HepG2 (cell line): ENCODE data around the gene SOBP. TPM values are rescaled to one million over a fixed set of nuclear protein-coding genes. Genes with fewer than 3 reads are reported as not detected.

ENCODE experiments used
- ARID3A ChIP-seq: IDR thresholded peaks from 2 replicates; pipeline ENCODE4 v1.6.1; 2012; ENCODE audit warnings: low read depth, low read length, improper control_type of control experiment
- IRX3 ChIP-seq: sonication (generic); formaldehyde crosslinking; IDR thresholded peaks from 2 replicates; pipeline ENCODE4 v1.8.1; 2023; ENCODE audit warnings: mild to moderate bottlenecking, low read depth, missing genetic modification reagents, borderline replicate concordance
- NFE2L2 ChIP-seq: fragments of 150-350 bp; IDR thresholded peaks from 2 replicates; pipeline ENCODE4 v1.6.1; 2014; ENCODE audit warnings: low read length
- PAXIP1 ChIP-seq: sonication (generic); formaldehyde crosslinking; conservative IDR thresholded peaks from 2 replicates; pipeline ENCODE4 v1.4.0; 2020; ENCODE audit warnings: mild to moderate bottlenecking, missing genetic modification reagents, moderate library complexity
- PHF20 ChIP-seq: sonication (generic); formaldehyde crosslinking; IDR thresholded peaks from 2 replicates; pipeline ENCODE4 v1.5.0; 2020; ENCODE audit warnings: mild to moderate bottlenecking, missing genetic modification reagents
- RBAK ChIP-seq: sonication (generic); formaldehyde crosslinking; IDR thresholded peaks from 2 replicates; pipeline ENCODE4 v1.5.1; 2020; ENCODE audit warnings: mild to moderate bottlenecking, missing genetic modification reagents
- SRSF4 ChIP-seq: fragments of 200-400 bp; formaldehyde crosslinking; IDR thresholded peaks from one replicate; pipeline ENCODE4 v1.6.1; 2018; ENCODE audit warnings: mild to moderate bottlenecking, low read depth, low read length, moderate library complexity; ENCODE audit not compliant: poor library complexity, severe bottlenecking
- TBL1XR1 ChIP-seq: fragments of 150-350 bp; IDR thresholded peaks from 2 replicates; pipeline ENCODE4 v1.6.1; 2014; ENCODE audit warnings: borderline replicate concordance, low read length; ENCODE audit not compliant: partially characterized antibody
- TBX2 ChIP-seq: sonication (generic); formaldehyde crosslinking; IDR thresholded peaks from 2 replicates; pipeline ENCODE4 v1.5.0; 2020; ENCODE audit warnings: missing genetic modification reagents, mild to moderate bottlenecking, borderline replicate concordance
- TEF ChIP-seq: sonication (generic); formaldehyde crosslinking; IDR thresholded peaks from 2 replicates; pipeline ENCODE4 v1.5.0; 2020; ENCODE audit warnings: missing genetic modification reagents
- ZBTB44 ChIP-seq: sonication (generic); formaldehyde crosslinking; IDR thresholded peaks from 2 replicates; pipeline ENCODE4 v1.4.0; 2020; ENCODE audit warnings: missing genetic modification reagents
- ZNF326 ChIP-seq: sonication (generic); formaldehyde crosslinking; IDR thresholded peaks from 2 replicates; pipeline ENCODE4 v1.4.0; 2020; ENCODE audit warnings: missing genetic modification reagents, borderline replicate concordance
- ZNF646 ChIP-seq: sonication (generic); formaldehyde crosslinking; IDR thresholded peaks from 2 replicates; pipeline ENCODE4 v1.9.0; 2021; ENCODE audit warnings: mild to moderate bottlenecking, missing genetic modification reagents
- ZNF891 ChIP-seq: sonication (generic); formaldehyde crosslinking; IDR thresholded peaks from 2 replicates; pipeline ENCODE4 v1.5.0; 2020; ENCODE audit warnings: mild to moderate bottlenecking, missing genetic modification reagents
- polyA plus RNA-seq, 8 experiments: library from polyadenylated mRNA; depleted of rRNA in 3 of 8; stranded (reverse) in 7 of 8; unstranded in 1 of 8; fragments of >200 nt; fragmentation: Illumina TruSeq in 4 of 8; extraction: Trizol in 4 of 8; gene quantifications; 2 replicates each; pipeline versions ENCODE4 v1.2.1 to v1.2.3, GENCODE V29; 2011 to 2016; ENCODE audit warnings: low read depth in 4 of 8, missing spikeins in 1 of 8, mixed read lengths in 1 of 8; ENCODE audit not compliant: insufficient read depth in 1 of 8
- total RNA-seq, 5 experiments: library from RNA; depleted of rRNA; stranded (reverse); fragments of >200 nt; fragmentation: Illumina TruSeq; extraction: Trizol; gene quantifications; 2 replicates each; pipeline ENCODE4 v1.2.3, GENCODE V29; 2016; ENCODE audit warnings: low read depth in 1 of 5

The SOBP gene
- total and polyA plus RNA-seq, 2 of the 13 experiments (the other 11 are each of a cell fraction or from before 2014, with no cell fraction given) = 1.5 to 6.9 TPM

GRCh38 chr6:107459283-107460082 is 30.4 kb upstream of the SOBP start, which contains the start of gene PDSS2 (continued):
- TF ChIP-seq IRX3 (no peak), TBX2 (CRISPR knock-in tag) (peak; percentile 70), ARID3A (no peak), NFE2L2 (no peak), ZNF326 (CRISPR knock-in tag) (no peak), SRSF4 (no peak), RBAK (CRISPR knock-in tag) (no peak), TEF (CRISPR knock-in tag) (no peak), PHF20 (peak; percentile 93), PAXIP1 (CRISPR knock-in tag) (peak; percentile 64), ZNF646 (CRISPR knock-in tag) (no peak), ZBTB44 (CRISPR knock-in tag) (no peak), TBL1XR1 (no peak), ZNF891 (CRISPR knock-in tag) (no peak)
